GM19438 (cell line): Measurements from ENCODE around the gene RASL11A.
"Not testable (repeated sequence)": the region's sequence is repeated elsewhere in the genome, so short reads cannot be mapped to it uniquely, and the experiment has no call there.

ENCODE experiments used
- ATAC-seq: cut with Tn5 transposase; IDR thresholded peaks from one replicate; pipeline ENCODE4 v1.9.1; 2021; ENCODE audit warnings: low read depth; ENCODE audit not compliant: unreplicated experiment

The RASL11A gene

GRCh38 chr13:27296496-27296895 lies 25.9 kb downstream of the RASL11A start:
- no peak for ATAC-seq

GRCh38 chr13:27298849-27299248 lies 28.2 kb downstream of the RASL11A start:
- ATAC-seq = no peak

- not testable (repeated sequence) for ATAC-seq
These were observed 29.8 kb downstream of the RASL11A start for GRCh38 chr13:27300406-27300805.

DNA sequence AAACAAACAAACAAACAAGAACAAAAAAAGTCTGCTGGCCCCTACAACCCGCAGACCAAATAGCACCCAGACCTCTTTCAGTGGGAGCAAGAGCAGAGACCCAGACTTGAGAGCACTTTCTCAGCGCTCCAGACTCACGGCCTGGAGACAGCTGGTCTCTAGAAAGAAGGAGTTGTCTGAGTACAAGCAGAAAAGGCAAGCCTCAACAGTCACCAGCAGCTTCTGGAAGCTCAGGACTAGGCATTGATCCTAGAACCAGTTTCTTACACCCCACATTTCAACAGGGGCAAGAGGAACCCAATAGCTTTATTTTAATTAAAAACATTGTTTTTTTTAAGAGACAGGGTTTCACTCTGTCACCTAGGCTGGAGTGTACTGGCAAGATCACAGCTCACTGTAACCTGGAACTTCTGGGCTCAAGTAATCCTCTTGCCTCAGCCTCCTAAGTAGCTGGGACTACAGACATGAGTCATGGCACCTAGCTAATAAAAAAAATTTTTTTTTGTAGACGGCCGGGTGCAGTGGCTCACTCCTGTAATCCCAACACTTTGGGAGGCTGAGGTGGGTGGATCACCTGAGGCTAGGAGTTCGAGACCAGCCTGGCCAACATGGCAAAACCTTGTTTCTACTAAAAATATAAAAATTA lies 30.4 kb downstream of the RASL11A start:
- ATAC-seq = no peak

- ATAC-seq = no peak
These were observed 32.1 kb downstream of the RASL11A start for GRCh38 chr13:27302643-27303262.

- no peak for ATAC-seq
These were observed 33.5 kb downstream of the RASL11A start for GRCh38 chr13:27304099-27304498.

- no peak for ATAC-seq
These were observed 34.0 kb downstream of the RASL11A start for GRCh38 chr13:27304611-27305010.

DNA sequence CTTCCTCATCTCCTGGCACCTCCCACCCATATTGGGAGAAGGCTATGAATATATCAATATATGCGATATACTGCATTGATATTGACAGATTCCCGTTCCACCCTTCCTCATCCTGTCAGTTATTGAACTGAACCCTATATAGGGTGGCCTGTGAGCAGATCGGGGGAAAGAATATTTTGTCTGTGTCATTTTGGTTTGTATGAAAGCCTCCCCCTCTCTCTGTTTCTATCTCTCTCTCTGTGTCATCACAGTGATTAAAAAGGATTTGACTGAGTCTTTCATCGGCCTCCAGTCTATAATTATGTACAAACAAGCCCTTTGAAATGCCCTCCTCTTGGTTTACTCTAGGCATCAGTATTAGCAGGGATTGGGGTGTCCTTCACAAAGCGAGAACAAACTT lies 35.7 kb downstream of the RASL11A start:
- ATAC-seq = no peak

DNA sequence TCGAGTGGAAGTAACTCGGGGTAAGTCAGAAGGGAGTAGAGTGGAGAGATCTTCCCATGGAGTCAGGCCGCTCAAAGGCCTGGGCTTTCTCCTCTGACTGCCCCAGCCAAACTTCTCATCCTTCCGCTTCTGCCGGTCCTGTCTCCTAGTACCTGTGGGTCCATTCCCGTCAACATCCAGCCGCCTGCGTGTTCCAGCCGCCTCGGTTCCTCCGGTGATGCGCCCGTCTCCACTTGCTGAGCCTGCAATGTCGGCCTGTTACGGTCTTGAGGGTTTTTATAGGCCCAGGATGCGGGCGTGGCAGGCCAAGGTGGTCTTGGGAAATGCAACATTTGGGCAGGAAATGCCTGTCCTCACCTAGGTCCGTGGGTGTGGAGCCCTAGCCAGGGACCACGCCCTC lies 38.3 kb downstream of the RASL11A start:
- no peak for ATAC-seq

DNA sequence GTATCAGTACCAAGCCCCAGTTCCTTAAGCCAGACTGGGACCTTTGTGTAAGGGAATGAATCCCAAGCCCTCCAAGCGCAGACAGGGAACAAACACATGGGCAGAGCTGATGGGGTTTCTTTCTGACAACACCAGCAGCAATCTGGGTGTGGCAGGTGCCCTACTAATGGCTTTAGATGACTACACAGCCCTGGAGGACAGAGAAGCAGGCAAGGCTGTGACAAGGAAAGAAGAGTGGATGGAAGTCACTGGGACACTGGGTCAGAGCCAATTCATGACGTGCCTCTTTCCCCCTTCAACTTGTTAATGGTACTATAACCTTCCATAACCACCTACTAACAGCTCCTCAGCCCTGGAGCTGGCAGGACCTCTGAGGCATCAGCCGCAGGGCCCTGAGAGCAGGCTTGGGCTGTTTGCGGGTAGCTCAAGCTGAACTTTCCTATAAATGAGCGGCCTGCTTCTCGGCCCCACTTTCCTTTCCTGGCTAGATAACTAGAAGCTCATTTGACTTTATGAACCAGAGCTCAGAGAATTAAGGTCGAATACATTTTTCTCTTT lies 38.9 kb downstream of the RASL11A start:
- no peak for ATAC-seq

GRCh38 chr13:27309967-27310598 lies 39.5 kb downstream of the RASL11A start:
- ATAC-seq = no peak

- no peak for ATAC-seq
These were observed 40.3 kb downstream of the RASL11A start for GRCh38 chr13:27310946-27311345.

DNA sequence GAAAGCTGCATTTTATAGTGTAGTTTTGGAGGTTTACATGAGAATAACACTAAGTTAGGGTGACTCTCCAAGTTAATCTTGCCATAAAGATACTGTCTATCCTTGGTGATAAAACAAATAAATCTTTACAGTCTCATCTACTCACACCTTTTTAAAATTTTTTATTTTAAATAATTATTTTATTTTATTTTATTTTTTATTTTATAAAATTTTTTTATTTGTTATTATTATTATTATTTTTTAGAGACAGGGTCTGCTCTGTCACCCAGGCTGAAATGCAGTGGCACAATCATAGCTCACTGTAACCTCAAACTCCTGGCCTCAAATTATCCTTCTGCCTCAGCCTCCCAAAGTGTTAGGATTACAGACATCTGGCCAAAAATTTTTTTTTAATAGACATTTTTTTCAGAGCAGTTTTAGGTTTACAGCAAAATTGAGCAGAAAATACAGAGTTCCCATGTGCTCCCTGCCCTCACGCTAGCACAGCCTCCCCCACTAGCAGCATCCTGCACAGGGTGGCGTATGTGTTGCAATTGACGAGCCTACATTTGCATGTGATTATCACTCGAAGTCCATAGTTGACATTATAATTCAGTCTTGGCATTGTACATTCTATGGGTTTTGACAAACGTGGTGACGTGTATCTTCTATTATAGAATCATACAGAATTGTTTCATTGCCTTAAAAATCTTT lies 41.0 kb downstream of the RASL11A start:
- no peak for ATAC-seq

DNA sequence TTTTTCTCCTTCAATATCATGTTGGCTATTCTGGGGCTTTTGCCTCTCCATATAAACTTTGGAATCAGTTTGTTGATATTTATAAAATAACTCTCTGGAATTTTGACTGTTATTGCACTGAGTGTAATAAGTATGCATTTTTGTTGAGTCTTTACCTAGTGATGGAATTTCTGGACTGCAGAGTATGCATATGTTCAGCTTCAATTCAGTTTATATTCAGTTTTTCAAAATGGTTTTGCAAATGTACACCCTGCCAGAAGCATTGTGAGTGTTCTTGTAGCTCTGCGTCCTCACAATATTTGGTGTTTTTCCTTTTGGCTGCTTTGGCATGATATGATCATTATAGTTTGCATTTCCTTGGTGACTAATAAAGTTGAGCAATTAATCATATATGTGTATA lies 43.1 kb downstream of the RASL11A start:
- ATAC-seq = no peak

GRCh38 chr13:27319404-27319803 lies 48.8 kb downstream of the RASL11A start:
- ATAC-seq = no peak

DNA sequence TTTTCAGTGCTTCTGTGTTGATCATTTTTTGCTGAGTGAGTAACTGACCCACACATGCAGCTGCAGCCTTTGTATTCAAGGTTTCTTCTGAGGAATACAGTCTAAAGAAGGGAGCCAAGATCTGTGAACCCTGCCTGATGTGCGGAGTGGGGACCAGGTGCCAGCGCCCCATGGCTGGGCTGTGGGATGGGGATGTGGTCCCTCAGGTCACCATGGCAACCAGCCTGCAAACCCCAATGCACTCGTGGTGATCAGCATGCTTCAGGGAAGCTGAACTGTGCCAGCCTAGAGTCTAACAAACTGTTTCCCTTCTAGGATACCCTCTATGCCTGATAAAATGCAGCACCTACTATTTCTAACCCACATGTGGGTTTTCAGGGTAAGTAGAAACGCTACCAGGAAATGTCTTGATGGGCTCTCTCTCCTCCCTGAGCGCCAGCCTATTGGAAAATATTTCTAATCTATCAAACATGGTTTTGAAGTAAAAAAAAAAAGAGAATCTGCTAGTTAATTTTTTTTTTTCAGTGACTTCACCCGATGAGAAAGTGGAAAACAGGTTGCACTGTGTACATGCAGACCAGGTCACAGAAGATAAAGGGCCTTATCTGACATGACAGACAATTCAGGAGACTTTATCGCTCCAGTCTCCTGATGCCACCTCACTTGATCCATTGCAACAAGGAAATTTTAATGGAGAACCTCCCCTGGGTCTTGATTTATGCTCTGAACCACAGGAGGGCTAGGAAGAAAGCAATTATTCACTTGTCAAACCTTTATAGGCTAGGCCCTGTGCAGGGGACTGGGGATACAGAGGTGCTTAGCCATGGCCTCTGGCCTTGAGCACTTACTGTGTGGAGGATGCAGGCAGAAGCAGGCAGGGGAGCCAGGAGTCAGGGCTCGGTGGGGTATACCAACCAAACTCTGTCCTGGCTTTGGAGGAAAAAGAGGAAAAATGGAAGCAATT lies 51.1 kb downstream of the RASL11A start:
- no peak for ATAC-seq

DNA sequence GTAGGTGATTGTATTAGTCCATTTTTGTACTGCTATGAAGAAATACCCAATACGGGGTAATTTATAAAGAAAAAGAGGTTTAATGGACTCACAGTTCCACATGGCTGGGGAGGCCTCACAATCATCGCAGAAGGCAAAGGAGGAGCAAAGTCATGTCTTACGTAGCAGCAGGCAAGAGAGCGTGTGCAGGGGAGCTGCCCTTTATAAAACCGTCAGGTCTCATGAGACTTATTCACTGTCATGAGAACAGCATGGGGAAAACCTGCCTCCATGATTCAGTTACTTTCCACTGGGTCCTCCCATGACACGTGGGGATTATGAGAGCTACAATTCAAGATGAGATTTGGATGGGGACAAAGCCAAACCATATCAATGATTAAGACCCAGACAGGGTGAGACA lies 51.8 kb downstream of the RASL11A start:
- not testable (repeated sequence) for ATAC-seq
